Peyer's patch (tissue), 4 donors: Measurements from ENCODE around the gene PKP2. TPM values are rescaled to one million over a fixed set of nuclear protein-coding genes. Genes with fewer than 3 reads are reported as not detected.

Source experiments
- DNase-seq, 3 donors: peaks; one replicate each; pipeline ENCODE4 v3.0.0-alpha.2; 2017 to 2019
- H3K27ac ChIP-seq, 4 donors: fragments of 200-600 bp; sonication (generic); one replicate each; pipeline ENCODE4 v1.5.1; 2016 to 2019
- H3K27me3 ChIP-seq, 2 donors: fragments of 200-600 bp; sonication (generic); one replicate each; pipeline ENCODE4 v1.5.1; 2019
- H3K36me3 ChIP-seq, 3 donors: fragments of 200-600 bp; sonication (generic); one replicate each; pipeline ENCODE4 v1.5.1; 2016 to 2019
- H3K4me1 ChIP-seq, 4 donors: fragments of 200-600 bp; sonication (generic); one replicate each; pipeline ENCODE4 v1.5.1; 2016 to 2019
- H3K4me3 ChIP-seq, 4 donors: fragments of 200-600 bp; sonication (generic); 1 replicate in 3 of 4; 2 replicates in 1 of 4; pipeline ENCODE4 v1.5.1; 2016 to 2019; ENCODE audit warnings: mild to moderate bottlenecking in 1 of 4
- H3K9me3 ChIP-seq, 4 donors: fragments of 200-600 bp; sonication (generic); one replicate each; pipeline ENCODE4 v1.5.1; 2016 to 2019; ENCODE audit warnings: mild to moderate bottlenecking in 1 of 4
- POLR2A ChIP-seq, 2 donors: fragments of 450-650 bp; IDR thresholded peaks; one replicate each; pipeline ENCODE4 v1.5.1; 2017; ENCODE audit warnings: antibody characterized with exemption in 2 of 2, mild to moderate bottlenecking in 2 of 2, moderate library complexity in 2 of 2
- total RNA-seq, 4 donors: library from RNA; depleted of rRNA; stranded (reverse); fragments of >200 nt; gene quantifications; one replicate each; pipeline ENCODE4 v1.1.0, GENCODE V29; 2016
- TF ChIP-seq, protein P1 (sequence below), 6 experiments: fragments of 450-650 bp in 4 of 6; fragments of 200-600 bp in 2 of 6; sonication (generic) in 1 of 6; IDR thresholded peaks; one replicate each; pipeline ENCODE4 v1.5.1; 2017 to 2019; ENCODE audit warnings: antibody characterized with exemption in 6 of 6, mild to moderate bottlenecking in 3 of 6, moderate library complexity in 1 of 6

The PKP2 gene
- total RNA-seq, 4 donors from 2014 or later = 42.9 to 103 (median 64.8) TPM

DNA sequence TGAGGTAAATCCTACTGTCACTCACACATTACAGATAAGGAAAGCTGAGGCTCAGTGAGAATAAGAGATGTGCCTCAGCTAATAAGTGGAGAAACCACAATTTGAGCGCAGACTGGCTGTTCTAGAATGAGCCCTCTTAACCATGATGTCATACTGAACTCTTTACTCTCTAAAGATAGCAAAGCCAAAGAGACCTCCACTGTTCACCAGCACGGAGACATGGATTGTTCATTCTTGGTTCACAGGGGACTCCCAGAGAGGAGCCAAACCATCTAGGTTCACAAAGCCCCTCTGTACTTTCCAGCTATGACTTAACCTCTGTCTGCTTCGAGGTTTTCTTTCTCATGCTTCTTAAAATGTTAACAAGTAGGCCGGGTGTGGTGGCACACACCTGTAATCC lies 108.2 kb downstream of the PKP2 start:
- no peaks in the 10 kb centered on the region for H3K4me1 ChIP-seq
- H3K4me3 ChIP-seq = no peak overlapping the region
- no peaks in the 10 kb centered on the region for H3K9me3 ChIP-seq
- no peak for DNase-seq
- H3K27ac ChIP-seq = no peak overlapping the region
- H3K27me3 ChIP-seq = no peaks in the 10 kb centered on the region
- TF ChIP-seq, protein P1, sequence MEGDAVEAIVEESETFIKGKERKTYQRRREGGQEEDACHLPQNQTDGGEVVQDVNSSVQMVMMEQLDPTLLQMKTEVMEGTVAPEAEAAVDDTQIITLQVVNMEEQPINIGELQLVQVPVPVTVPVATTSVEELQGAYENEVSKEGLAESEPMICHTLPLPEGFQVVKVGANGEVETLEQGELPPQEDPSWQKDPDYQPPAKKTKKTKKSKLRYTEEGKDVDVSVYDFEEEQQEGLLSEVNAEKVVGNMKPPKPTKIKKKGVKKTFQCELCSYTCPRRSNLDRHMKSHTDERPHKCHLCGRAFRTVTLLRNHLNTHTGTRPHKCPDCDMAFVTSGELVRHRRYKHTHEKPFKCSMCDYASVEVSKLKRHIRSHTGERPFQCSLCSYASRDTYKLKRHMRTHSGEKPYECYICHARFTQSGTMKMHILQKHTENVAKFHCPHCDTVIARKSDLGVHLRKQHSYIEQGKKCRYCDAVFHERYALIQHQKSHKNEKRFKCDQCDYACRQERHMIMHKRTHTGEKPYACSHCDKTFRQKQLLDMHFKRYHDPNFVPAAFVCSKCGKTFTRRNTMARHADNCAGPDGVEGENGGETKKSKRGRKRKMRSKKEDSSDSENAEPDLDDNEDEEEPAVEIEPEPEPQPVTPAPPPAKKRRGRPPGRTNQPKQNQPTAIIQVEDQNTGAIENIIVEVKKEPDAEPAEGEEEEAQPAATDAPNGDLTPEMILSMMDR (IDR thresholded peaks at IDR 0.05) = no peak
- no peak for TF ChIP-seq POLR2A (IDR thresholded peaks at IDR 0.05)
- peaks cover 0 to 13% (median 0%) of the 10 kb centered on the region in 3 donors for H3K36me3 ChIP-seq

DNA sequence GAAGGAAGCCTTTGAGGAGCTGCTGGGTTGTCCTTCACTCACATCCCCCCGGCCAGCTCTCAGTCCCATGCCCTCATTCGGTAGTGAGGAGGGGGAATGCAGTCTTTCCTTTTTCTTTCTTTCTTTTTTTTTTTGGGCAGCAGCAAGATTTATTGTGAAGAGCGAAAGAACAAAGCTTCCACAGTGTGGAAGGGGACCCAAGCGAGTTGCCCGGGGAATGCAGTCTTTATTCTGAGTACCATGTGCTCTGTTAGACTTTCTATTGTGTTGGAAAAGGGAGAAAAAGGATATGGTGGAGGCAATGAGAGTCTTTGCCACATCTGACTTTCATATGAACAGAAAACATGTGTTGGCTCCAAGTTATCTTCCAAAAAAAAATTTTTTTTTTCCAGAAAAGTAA lies 111.0 kb downstream of the PKP2 start:
- Histone ChIP-seq H3K4me1 (no peaks in the 10 kb centered on the region), H3K27me3 (no peaks in the 10 kb centered on the region), H3K36me3 (peaks cover 0 to 6% (median 0%) of the 10 kb centered on the region in 3 donors), H3K9me3 (no peaks in the 10 kb centered on the region), H3K27ac (no peak overlapping the region), H3K4me3 (no peak overlapping the region)
- DNase-seq = no peak
- TF ChIP-seq POLR2A (IDR thresholded peaks at IDR 0.05) = no peak
- TF ChIP-seq, protein P1 (IDR thresholded peaks at IDR 0.05) = no peak

- H3K9me3 ChIP-seq = no peaks in the 10 kb centered on the region
- no peak for TF ChIP-seq POLR2A (IDR thresholded peaks at IDR 0.05)
- TF ChIP-seq, protein P1 (IDR thresholded peaks at IDR 0.05) = no peak
- H3K27me3 ChIP-seq = no peaks in the 10 kb centered on the region
- no peak overlapping the region for H3K4me3 ChIP-seq
- H3K36me3 ChIP-seq = no peaks in the 10 kb centered on the region
- H3K4me1 ChIP-seq = no peaks in the 10 kb centered on the region
- H3K27ac ChIP-seq = no peak overlapping the region
- DNase-seq = no peak
Observed at GRCh38 chr12:32783029-32783428, 113.5 kb downstream of the PKP2 start.

DNA sequence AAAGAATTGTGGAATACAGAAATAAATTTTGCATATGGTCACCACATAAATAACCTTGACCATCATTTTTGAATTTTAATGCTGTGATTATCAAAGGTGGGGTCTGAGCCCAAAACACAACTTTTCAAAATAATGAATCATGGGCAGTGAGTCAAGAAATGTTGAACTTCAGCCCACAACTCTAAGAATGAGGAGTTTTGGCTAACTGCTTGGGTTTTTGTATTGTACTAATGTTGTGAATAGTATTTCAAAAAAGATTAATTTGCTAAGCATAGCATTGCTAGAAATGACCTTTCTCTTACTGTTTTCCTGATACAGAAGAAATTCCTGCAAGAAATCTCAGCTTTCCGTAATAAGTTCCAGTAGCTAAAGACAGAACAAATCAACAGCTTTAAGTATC lies 116.5 kb downstream of the PKP2 start:
- H3K36me3 ChIP-seq = no peaks in the 10 kb centered on the region
- no peak overlapping the region for H3K27ac ChIP-seq
- H3K27me3 ChIP-seq = no peaks in the 10 kb centered on the region
- H3K4me3 ChIP-seq = no peak overlapping the region
- no peaks in the 10 kb centered on the region for H3K4me1 ChIP-seq
- no peaks in the 10 kb centered on the region for H3K9me3 ChIP-seq
- TF ChIP-seq, protein P1 (IDR thresholded peaks at IDR 0.05) = no peak
- TF ChIP-seq POLR2A (IDR thresholded peaks at IDR 0.05) = no peak
- DNase-seq = no peak

- H3K27ac ChIP-seq = no peak overlapping the region
- H3K4me3 ChIP-seq = no peak overlapping the region
- peaks cover 0 to 4% (median 0%) of the 10 kb centered on the region in 4 donors for H3K4me1 ChIP-seq
- H3K27me3 ChIP-seq = no peaks in the 10 kb centered on the region
- no peak for DNase-seq
- H3K9me3 ChIP-seq = no peaks in the 10 kb centered on the region
- TF ChIP-seq, protein P1 (IDR thresholded peaks at IDR 0.05) = no peak
- TF ChIP-seq POLR2A (IDR thresholded peaks at IDR 0.05) = no peak
- H3K36me3 ChIP-seq = no peaks in the 10 kb centered on the region
Observed at GRCh38 chr12:32777691-32778175, 118.8 kb downstream of the PKP2 start.

GRCh38 chr12:32777159-32777558 lies 119.4 kb downstream of the PKP2 start:
- H3K27me3 ChIP-seq = no peaks in the 10 kb centered on the region
- no peaks in the 10 kb centered on the region for H3K9me3 ChIP-seq
- no peak overlapping the region for H3K27ac ChIP-seq
- DNase-seq = no peak
- H3K4me1 ChIP-seq = peaks cover 0 to 4% (median 0%) of the 10 kb centered on the region in 4 donors
- no peaks in the 10 kb centered on the region for H3K36me3 ChIP-seq
- no peak overlapping the region for H3K4me3 ChIP-seq
- TF ChIP-seq, protein P1 (IDR thresholded peaks at IDR 0.05) = no peak
- no peak for TF ChIP-seq POLR2A (IDR thresholded peaks at IDR 0.05)
